Pancreas (tissue), 10 donors: ENCODE results near the gene AICDA. TPM values are rescaled to one million over a fixed set of nuclear protein-coding genes. Genes with fewer than 3 reads are reported as not detected.
"Not testable (repeated sequence)": the region's sequence is repeated elsewhere in the genome, so short reads cannot be mapped to it uniquely, and the experiment has no call there.

Experiments
- ATAC-seq, 4 donors: fragments of 200-7000 bp; cut with Tn5 transposase; one replicate each; pipeline versions ENCODE4 v1.8.0 to v1.9.1; 2020; ENCODE audit warnings: mild to moderate bottlenecking in 4 of 4, moderate library complexity in 4 of 4
- DNase-seq, 6 donors: peaks; one replicate each; pipeline ENCODE4 v3.0.0-alpha.2; 2020
- FAIRE-seq: peaks from 2 replicates; lab custom pipeline; 2012; peaks lifted over from hg19 to GRCh38; lab: Jason Lieb, UNC
- H3K27ac ChIP-seq, 4 donors: fragments of 200-600 bp; sonication (generic); 1 replicate in 3 of 4; 2 replicates in 1 of 4; pipeline versions ENCODE4 v1.5.0 to v1.8.0; 2020
- H3K27me3 ChIP-seq, 4 donors: fragments of 200-600 bp; one replicate each; pipeline ENCODE4 v1.8.0; 2021
- H3K36me3 ChIP-seq, 3 donors: fragments of 200-600 bp; sonication (generic) in 1 of 3; one replicate each; pipeline versions ENCODE4 v1.5.0 to v1.8.0; 2020 to 2021
- H3K4me1 ChIP-seq, 3 donors: fragments of 200-600 bp; one replicate each; pipeline ENCODE4 v1.8.0; 2021
- H3K4me3 ChIP-seq, 4 donors: fragments of 200-600 bp; sonication (generic) in 2 of 4; one replicate each; pipeline versions ENCODE4 v1.5.0 to v1.8.0; 2020 to 2021
- H3K9me3 ChIP-seq, 4 donors: fragments of 200-600 bp; one replicate each; pipeline ENCODE4 v1.8.0; 2021
- CTCF ChIP-seq, 4 donors: fragments of 200-600 bp; sonication (generic) in 3 of 4; IDR thresholded peaks; one replicate each; pipeline versions ENCODE4 v1.5.0 to v1.8.0; 2021; ENCODE audit warnings: antibody characterized with exemption in 4 of 4
- WGBS, 2 donors: extraction: QIAGEN DNeasy Blood & Tissue Kit; methylation state at CpG; one replicate each; pipeline ENCODE4 v1.1.7; 2013; 5-methylcytosine and 5-hydroxymethylcytosine counted together
- intact Hi-C, 3 donors: fragments of 100-400 bp; cut with DNase I; formaldehyde crosslinking; loops; one replicate each; pipeline versions ENCODE4 v1.11.1 to v1.14.2; 2022
- polyA plus RNA-seq, 2 donors: library from polyadenylated mRNA; stranded (reverse); fragments of 200-250 nt; gene quantifications; one replicate each; pipeline ENCODE4 v1.2.3, GENCODE V29; 2013
- total RNA-seq, 6 donors: library from RNA; stranded (reverse); fragmentation: NEBNext Ultra II Directional in 4 of 6; extraction: Animal tissue kit (Norgen Biotek cat#: 25700) in 4 of 6; gene quantifications; one replicate each; pipeline versions ENCODE4 v1.2.1 to v1.2.4, GENCODE V29; 2021 to 2023
- donor health status: healthy with polysubstance abuse.
- donor health status: DM: no; HTN: no; CAD: no; lungs with moderate emphysema.
- donor health status: DM: no; HTN: no; CAD: no.
- donor health status: control.
- donor health status: control.
- donor health status: Bipolar disorder and iron deficiency.
- donor health status: DM: yes; HTN: yes; CAD: no.
- donor health status: DM: no; HTN: no; CAD: no.
- donor health status: DM: no; HTN: no; CAD: no.
- donor health status: DM: yes; HTN: yes; CAD: no.

Gene AICDA
- total and polyA plus RNA-seq, 8 donors: not detected

- Histone ChIP-seq H3K4me1 (no peaks in the 10 kb centered on the region), H3K9me3 (no peaks in the 10 kb centered on the region), H3K36me3 (no peaks in the 10 kb centered on the region), H3K4me3 (no peak overlapping the region), H3K27ac (no peak overlapping the region), H3K27me3 (no peaks in the 10 kb centered on the region)
- no peak for TF ChIP-seq CTCF (IDR thresholded peaks at IDR 0.05)
- DNase-seq (no peak), ATAC-seq (peak in 1 of 4 donors; percentile 65), FAIRE-seq (no peak)
- 54 to 59% methylated on average over 10 of the region's 10 CpGs for WGBS, 2 donors
- intact Hi-C loops: no loop called here
Observed at GRCh38 chr12:8590842-8591545, 21.7 kb downstream of the AICDA start.

- DNase-seq: no peak
- 64 to 76% methylated on average over 7 of the region's 7 CpGs for WGBS, 2 donors
- FAIRE-seq: no peak
Observed at GRCh38 chr12:8589679-8590078, 23.0 kb downstream of the AICDA start.

GRCh38 chr12:8584478-8584877 is 28.2 kb downstream of the AICDA start:
- H3K36me3 ChIP-seq, H3K9me3 ChIP-seq, H3K27me3 ChIP-seq, intact Hi-C loops, ATAC-seq, FAIRE-seq, H3K4me3 ChIP-seq, H3K4me1 ChIP-seq, H3K27ac ChIP-seq, DNase-seq: not testable (repeated sequence)
- WGBS, 2 donors: 85 to 94% methylated on average over 13 of the region's 13 CpGs

More at GRCh38 chr12:8589679-8590078, 23.0 kb downstream of the AICDA start:
- no peak overlapping the region for H3K4me3 ChIP-seq
- intact Hi-C loops: no loop called here
- TF ChIP-seq CTCF (IDR thresholded peaks at IDR 0.05): no peak
- H3K36me3 ChIP-seq: no peaks in the 10 kb centered on the region
- H3K27ac ChIP-seq: no peak overlapping the region
- no peaks in the 10 kb centered on the region for H3K27me3 ChIP-seq
- ATAC-seq: no peak
- no peaks in the 10 kb centered on the region for H3K9me3 ChIP-seq
- no peaks in the 10 kb centered on the region for H3K4me1 ChIP-seq

- no peaks in the 10 kb centered on the region for H3K36me3 ChIP-seq
- intact Hi-C loops: no loop called here
- DNase-seq (no peak), ATAC-seq (no peak), FAIRE-seq (no peak)
- H3K4me3 ChIP-seq: no peak overlapping the region
- no peak overlapping the region for H3K27ac ChIP-seq
- H3K4me1 ChIP-seq: no peaks in the 10 kb centered on the region
- no peaks in the 10 kb centered on the region for H3K27me3 ChIP-seq
- TF ChIP-seq CTCF (IDR thresholded peaks at IDR 0.05): no peak
- WGBS, 2 donors: 78% methylated on average over 7 of the region's 7 CpGs
- H3K9me3 ChIP-seq: no peaks in the 10 kb centered on the region
Observed at GRCh38 chr12:8584004-8584403, 28.7 kb downstream of the AICDA start.

- TF ChIP-seq CTCF (IDR thresholded peaks at IDR 0.05): no peak
- Histone ChIP-seq H3K36me3 (no peaks in the 10 kb centered on the region), H3K27ac (no peak overlapping the region), H3K4me3 (no peak overlapping the region), H3K27me3 (no peaks in the 10 kb centered on the region), H3K4me1 (no peaks in the 10 kb centered on the region), H3K9me3 (no peaks in the 10 kb centered on the region)
- WGBS, 2 donors: 31 to 34% methylated on average over 9 of the region's 9 CpGs
- intact Hi-C loops: no loop called here
- DNase-seq (no peak), ATAC-seq (no peak), FAIRE-seq (no peak)
Observed at GRCh38 chr12:8581098-8581784, 31.4 kb downstream of the AICDA start.
